Sigmoid colon (tissue), 7 donors: ENCODE data around the gene CAMK1D. TPM values are rescaled to one million over a fixed set of nuclear protein-coding genes. Genes with fewer than 3 reads are reported as not detected.

Experiments
- DNase-seq: peaks from one replicate; pipeline ENCODE4 v3.0.0-alpha.2; 2019
- H3K27ac ChIP-seq, 4 donors: fragments of 200-600 bp; sonication (generic); one replicate each; pipeline ENCODE4 v1.5.1; 2016 to 2019; ENCODE audit warnings: mild to moderate bottlenecking in 1 of 4
- H3K27me3 ChIP-seq, 3 donors: fragments of 200-600 bp; sonication (generic); one replicate each; pipeline ENCODE4 v1.5.1; 2019; ENCODE audit warnings: mild to moderate bottlenecking in 1 of 3
- H3K36me3 ChIP-seq, 4 donors: fragments of 200-600 bp; sonication (generic); one replicate each; pipeline ENCODE4 v1.5.1; 2016 to 2019
- H3K4me1 ChIP-seq, 4 donors: fragments of 200-600 bp; sonication (generic); one replicate each; pipeline ENCODE4 v1.5.1; 2017 to 2019
- H3K4me3 ChIP-seq, 4 donors: fragments of 200-600 bp; sonication (generic); one replicate each; pipeline ENCODE4 v1.5.1; 2017 to 2019; ENCODE audit warnings: mild to moderate bottlenecking in 2 of 4, moderate library complexity in 1 of 4
- H3K9me3 ChIP-seq, 4 donors: fragments of 200-600 bp in 3 of 4; sonication (generic) in 3 of 4; one replicate each; pipeline versions ENCODE4 v1.5.1 to v1.6.1; 2013 to 2019
- CTCF ChIP-seq, 4 experiments: fragments of 450-650 bp in 3 of 4; fragments of 200-600 bp in 1 of 4; IDR thresholded peaks; one replicate each; pipeline ENCODE4 v1.5.1; 2016 to 2019; ENCODE audit warnings: antibody characterized with exemption in 4 of 4, mild to moderate bottlenecking in 3 of 4, moderate library complexity in 2 of 4
- EP300 ChIP-seq, 4 donors: sonication (generic); formaldehyde crosslinking; IDR thresholded peaks; one replicate each; pipeline ENCODE4 v1.6.1; 2017; ENCODE audit warnings: antibody characterized with exemption in 4 of 4
- POLR2A ChIP-seq, 2 donors: fragments of 450-650 bp; IDR thresholded peaks; one replicate each; pipeline ENCODE4 v1.6.1; 2016; ENCODE audit warnings: antibody characterized with exemption in 2 of 2, mild to moderate bottlenecking in 2 of 2, moderate library complexity in 2 of 2
- POLR2AphosphoS5 ChIP-seq, 4 donors: sonication (generic); formaldehyde crosslinking; IDR thresholded peaks; one replicate each; pipeline ENCODE4 v1.6.1; 2017; ENCODE audit warnings: antibody characterized with exemption in 4 of 4
- WGBS, 2 donors: extraction: QIAGEN DNeasy Blood & Tissue Kit; methylation state at CpG; one replicate each; pipeline ENCODE4 v1.1.7; 2013; 5-methylcytosine and 5-hydroxymethylcytosine counted together
- intact Hi-C: fragments of 100-400 bp; cut with DNase I; formaldehyde crosslinking; loops from one replicate; pipeline ENCODE4 v1.15.1; 2023
- polyA plus RNA-seq, 3 donors: library from polyadenylated mRNA; stranded (reverse); fragments of 200-250 nt; gene quantifications; one replicate each; pipeline ENCODE4 v1.2.3, GENCODE V29; 2013
- total RNA-seq, 4 donors: library from RNA; depleted of rRNA; stranded (reverse); fragments of >200 nt; gene quantifications; one replicate each; pipeline ENCODE4 v1.1.0, GENCODE V29; 2016
- donor health status: healthy with polysubstance abuse.
- donor health status: Bipolar disorder and iron deficiency.
- donor health status: healthy.

Gene CAMK1D
- total and polyA plus RNA-seq, 7 donors: 7.2 to 11.5 (median 8.6) TPM

- H3K9me3 ChIP-seq: no peaks in the 10 kb centered on the region
- no peak overlapping the region for H3K27ac ChIP-seq
- intact Hi-C loops: no loop called here
- H3K4me1 ChIP-seq: no peaks in the 10 kb centered on the region
- no peak overlapping the region for H3K4me3 ChIP-seq
- TF ChIP-seq EP300 (IDR thresholded peaks at IDR 0.05) (no peak), POLR2AphosphoS5 (IDR thresholded peaks at IDR 0.05) (no peak), POLR2A (IDR thresholded peaks at IDR 0.05) (no peak), CTCF (IDR thresholded peaks at IDR 0.05) (no peak)
- 67 to 73% methylated on average over 7 of the region's 7 CpGs for WGBS, 2 donors
- no peaks in the 10 kb centered on the region for H3K27me3 ChIP-seq
- DNase-seq: no peak
- no peaks in the 10 kb centered on the region for H3K36me3 ChIP-seq
Measured at GRCh38 chr10:12340371-12340770, 9.0 kb upstream of the CAMK1D start.

- Histone ChIP-seq H3K27ac (no peak overlapping the region), H3K4me3 (no peak overlapping the region), H3K36me3 (no peaks in the 10 kb centered on the region), H3K4me1 (no peaks in the 10 kb centered on the region), H3K27me3 (no peaks in the 10 kb centered on the region), H3K9me3 (no peaks in the 10 kb centered on the region)
- no peak for DNase-seq
- intact Hi-C loops: no loop called here
- TF ChIP-seq CTCF (IDR thresholded peaks at IDR 0.05) (no peak), EP300 (IDR thresholded peaks at IDR 0.05) (no peak), POLR2AphosphoS5 (IDR thresholded peaks at IDR 0.05) (no peak), POLR2A (IDR thresholded peaks at IDR 0.05) (no peak)
- 56 to 57% methylated on average over 6 of the region's 6 CpGs for WGBS, 2 donors
Measured at GRCh38 chr10:12340937-12341336, 8.4 kb upstream of the CAMK1D start.

- H3K27ac ChIP-seq: no peak overlapping the region
- H3K36me3 ChIP-seq: no peaks in the 10 kb centered on the region
- no peak overlapping the region for H3K4me3 ChIP-seq
- intact Hi-C loops: no loop called here
- H3K27me3 ChIP-seq: no peaks in the 10 kb centered on the region
- no peaks in the 10 kb centered on the region for H3K4me1 ChIP-seq
- TF ChIP-seq POLR2A (IDR thresholded peaks at IDR 0.05) (no peak), POLR2AphosphoS5 (IDR thresholded peaks at IDR 0.05) (no peak), CTCF (IDR thresholded peaks at IDR 0.05) (no peak), EP300 (IDR thresholded peaks at IDR 0.05) (no peak)
- WGBS, 2 donors: 62 to 70% methylated on average over 6 of the region's 6 CpGs
- DNase-seq: no peak
- no peaks in the 10 kb centered on the region for H3K9me3 ChIP-seq
Measured at GRCh38 chr10:12341526-12341925, 7.8 kb upstream of the CAMK1D start.

- intact Hi-C loops: loop anchor here (5.0 kb wide), 3 partner anchors 188 to 363 kb away; no protein-coding TSS in a partner anchor
Measured at GRCh38 chr10:12344375-12345110, 4.8 kb upstream of the CAMK1D start.

More at GRCh38 chr10:12344375-12345110, 4.8 kb upstream of the CAMK1D start:
- no peak for TF ChIP-seq EP300 (IDR thresholded peaks at IDR 0.05)
- no peak for TF ChIP-seq CTCF (IDR thresholded peaks at IDR 0.05)
- no peak for TF ChIP-seq POLR2AphosphoS5 (IDR thresholded peaks at IDR 0.05)
- TF ChIP-seq POLR2A (IDR thresholded peaks at IDR 0.05): no peak
- H3K27me3 ChIP-seq: no peaks in the 10 kb centered on the region
- no peak overlapping the region for H3K27ac ChIP-seq
- H3K36me3 ChIP-seq: no peaks in the 10 kb centered on the region
- no peak for DNase-seq
- H3K9me3 ChIP-seq: no peaks in the 10 kb centered on the region
- H3K4me1 ChIP-seq: peaks cover 0 to 7% (median 7%) of the 10 kb centered on the region in 4 donors
- H3K4me3 ChIP-seq: no peak overlapping the region
- 87 to 88% methylated on average over 3 of the region's 3 CpGs for WGBS, 2 donors
